H1 (cell line): ENCODE data around the gene UVSSA. TPM values are rescaled to one million over a fixed set of nuclear protein-coding genes. Genes with fewer than 3 reads are reported as not detected.

Experiments used
- CTCF ChIA-PET: fragments of 300-600 bp; sonication (Branson Sonifier 250); formaldehyde crosslinking; loops from one replicate; lab custom pipeline; 2021; ENCODE audit not compliant: partially characterized antibody; lab: Charles Lee
- POLR2A ChIA-PET: fragments of 300-600 bp; sonication (Branson Sonifier 250); formaldehyde crosslinking; loops from one replicate; lab custom pipeline; 2021; ENCODE audit warnings: inconsistent platforms; ENCODE audit not compliant: partially characterized antibody; lab: Charles Lee
- DNase-seq, 2 experiments: peaks; one replicate each; pipeline versions ENCODE4 v3.0.0 to v3.0.0-alpha.2; 2010 to 2022; ENCODE audit warnings: low spot score in 2 of 2, low read depth in 1 of 2, mixed read lengths in 1 of 2
- FAIRE-seq: peaks from 2 replicates; lab custom pipeline; 2011; peaks lifted over from hg19 to GRCh38; lab: Jason Lieb, UNC
- H2AFZ ChIP-seq: 2 replicates; pipeline ENCODE4 v1.8.1; 2012; ENCODE audit warnings: low read length, inconsistent platforms
- H2AK5ac ChIP-seq: 2 replicates; pipeline ENCODE4 v1.6.1; 2013; ENCODE audit warnings: low read depth, low read length
- H2BK120ac ChIP-seq: replicated peaks from 2 replicates; pipeline ENCODE3; 2013; ENCODE audit warnings: low read depth, low read length, inconsistent platforms
- H2BK12ac ChIP-seq: 2 replicates; pipeline ENCODE4 v1.6.1; 2013; ENCODE audit warnings: low read depth, low read length
- H2BK15ac ChIP-seq: 2 replicates; pipeline ENCODE4 v1.6.1; 2013; ENCODE audit warnings: low read length
- H2BK20ac ChIP-seq: 2 replicates; pipeline ENCODE4 v1.6.1; 2013; ENCODE audit warnings: low read length
- H2BK5ac ChIP-seq: 2 replicates; pipeline ENCODE4 v1.6.1; 2013; ENCODE audit warnings: low read depth, low read length
- H3K14ac ChIP-seq: 2 replicates; pipeline ENCODE4 v1.6.1; 2013; ENCODE audit warnings: inconsistent platforms; ENCODE audit not compliant: insufficient read length
- H3K18ac ChIP-seq: 2 replicates; pipeline ENCODE4 v1.6.1; 2013; ENCODE audit warnings: low read length; ENCODE audit errors: extremely low read depth
- H3K23ac ChIP-seq: 2 replicates; pipeline ENCODE4 v1.6.1; 2013; ENCODE audit warnings: inconsistent platforms; ENCODE audit not compliant: insufficient read length
- H3K23me2 ChIP-seq: 2 replicates; pipeline ENCODE4 v1.6.1; 2013; ENCODE audit warnings: low read depth, low read length
- H3K27ac ChIP-seq: 2 replicates; pipeline ENCODE4 v1.6.1; 2011; ENCODE audit warnings: low read depth, low read length, inconsistent platforms
- H3K27me3 ChIP-seq, 4 experiments: replicated peaks in 1 of 4; 1 replicate in 1 of 4; 2 replicates in 3 of 4; pipeline versions ENCODE4 v1.6.1 to v1.8.1; 2011 to 2013; ENCODE audit warnings: low read length in 3 of 4, mild to moderate bottlenecking in 3 of 4, inconsistent platforms in 2 of 4, mixed read lengths in 2 of 4, moderate library complexity in 1 of 4; ENCODE audit not compliant: control insufficient read depth in 3 of 4, insufficient read depth in 3 of 4; ENCODE audit errors: extremely low read depth in 1 of 4
- H3K36me3 ChIP-seq, 4 experiments: 2 replicates each; pipeline versions ENCODE4 v1.6.1 to v1.8.1; 2011 to 2013; ENCODE audit warnings: mild to moderate bottlenecking in 4 of 4, low read length in 3 of 4, moderate library complexity in 2 of 4, control low read depth in 1 of 4, inconsistent platforms in 1 of 4; ENCODE audit not compliant: insufficient read depth in 4 of 4, control insufficient read depth in 2 of 4
- H3K4ac ChIP-seq: replicated peaks from 2 replicates; pipeline ENCODE3; 2013; ENCODE audit warnings: low read length, low read depth, mixed read lengths, inconsistent platforms; ENCODE audit not compliant: insufficient read length
- H3K4me1 ChIP-seq, 4 experiments: replicated peaks in 1 of 4; 1 replicate in 1 of 4; 2 replicates in 3 of 4; pipeline versions ENCODE4 v1.6.1 to v1.8.1; 2011 to 2013; ENCODE audit warnings: low read length in 3 of 4, inconsistent platforms in 2 of 4, mixed read lengths in 1 of 4; ENCODE audit not compliant: insufficient read depth in 4 of 4, control insufficient read depth in 3 of 4
- H3K4me2 ChIP-seq, 2 experiments: 2 replicates each; pipeline versions ENCODE4 v1.6.1 to v1.8.1; 2011 to 2013; ENCODE audit warnings: low read depth in 2 of 2, low read length in 2 of 2, control low read depth in 1 of 2, inconsistent platforms in 1 of 2, mild to moderate bottlenecking in 1 of 2; ENCODE audit not compliant: insufficient read depth in 1 of 2
- H3K4me3 ChIP-seq, 4 experiments: fragments of 200-600, 300-600 bp in 1 of 4; sonication (generic), shearing (Covaris generic), sonication (Bioruptor Twin) in 1 of 4; 2 replicates each; pipeline versions ENCODE4 v1.5.1 to v1.8.1; 2011 to 2016; ENCODE audit warnings: low read length in 4 of 4, low read depth in 3 of 4, control low read depth in 2 of 4, inconsistent platforms in 2 of 4, mild to moderate bottlenecking in 2 of 4, mixed read lengths in 1 of 4, moderate library complexity in 1 of 4; ENCODE audit not compliant: insufficient read depth in 2 of 4; ENCODE audit errors: extremely low read depth in 1 of 4
- H3K56ac ChIP-seq: replicated peaks from 2 replicates; pipeline ENCODE3; 2013; ENCODE audit warnings: low read depth, mild to moderate bottlenecking, mixed read lengths, low read length, inconsistent platforms; ENCODE audit not compliant: insufficient read length
- H3K79me1 ChIP-seq: 2 replicates; pipeline ENCODE4 v1.6.1; 2013; ENCODE audit warnings: low read depth, low read length, control low read depth
- H3K79me2 ChIP-seq, 2 experiments: 2 replicates each; pipeline versions ENCODE4 v1.6.1 to v1.8.1; 2012 to 2013; ENCODE audit warnings: low read length in 2 of 2, mild to moderate bottlenecking in 2 of 2, inconsistent platforms in 1 of 2; ENCODE audit not compliant: insufficient read depth in 2 of 2, control insufficient read depth in 1 of 2
- H3K9ac ChIP-seq, 4 experiments: replicated peaks in 1 of 4; 1 replicate in 1 of 4; 2 replicates in 3 of 4; pipeline versions ENCODE4 v1.6.1 to v1.8.1; 2011 to 2013; ENCODE audit warnings: low read depth in 3 of 4, low read length in 3 of 4, control low read depth in 2 of 4, mild to moderate bottlenecking in 2 of 4, moderate library complexity in 2 of 4, inconsistent platforms in 1 of 4; ENCODE audit errors: extremely low read depth in 1 of 4
- H3K9me3 ChIP-seq, 2 experiments: 2 replicates each; pipeline versions ENCODE4 v1.6.1 to v1.8.1; 2012 to 2013; ENCODE audit warnings: mild to moderate bottlenecking in 2 of 2, moderate library complexity in 2 of 2, control low read depth in 1 of 2, inconsistent platforms in 1 of 2, low read depth in 1 of 2, low read length in 1 of 2, mixed read lengths in 1 of 2; ENCODE audit not compliant: insufficient read depth in 2 of 2
- H4K20me1 ChIP-seq, 2 experiments: replicated peaks in 1 of 2; 2 replicates each; pipeline versions ENCODE3 to v1.8.1; 2011 to 2013; ENCODE audit warnings: inconsistent platforms in 2 of 2, low read length in 2 of 2, mild to moderate bottlenecking in 1 of 2; ENCODE audit not compliant: insufficient read depth in 2 of 2, control insufficient read depth in 1 of 2
- H4K5ac ChIP-seq: 2 replicates; pipeline ENCODE4 v1.6.1; 2013; ENCODE audit warnings: low read length, low read depth, mixed read lengths, inconsistent platforms; ENCODE audit not compliant: insufficient read length
- H4K8ac ChIP-seq: 2 replicates; pipeline ENCODE4 v1.8.0; 2013; ENCODE audit warnings: mild to moderate bottlenecking, moderate library complexity, low read length, inconsistent platforms; ENCODE audit not compliant: insufficient read depth; ENCODE audit errors: extremely low read depth
- H4K91ac ChIP-seq: replicated peaks from 2 replicates; pipeline ENCODE3; 2013; ENCODE audit warnings: low read length, mixed read lengths, inconsistent platforms; ENCODE audit not compliant: insufficient read length
- RAD21 ChIP-seq, 2 experiments: IDR thresholded peaks in 1 of 2; conservative IDR thresholded peaks in 1 of 2; 2 replicates each; pipeline ENCODE4 v1.6.1; 2011; ENCODE audit warnings: low read depth in 2 of 2, low read length in 2 of 2, improper control_type of control experiment in 1 of 2, inconsistent platforms in 1 of 2, mild to moderate bottlenecking in 1 of 2, moderate library complexity in 1 of 2
- RNF2 ChIP-seq: fragments of 200-900, 300-1000 bp; sonication (generic); IDR thresholded peaks from 2 replicates; pipeline ENCODE4 v1.7.1; 2016; ENCODE audit warnings: borderline replicate concordance, low read depth, mild to moderate bottlenecking, antibody characterized with exemption, low read length; ENCODE audit not compliant: poor library complexity, severe bottlenecking; ENCODE audit errors: missing control alignments
- SRF ChIP-seq: IDR thresholded peaks from 2 replicates; pipeline ENCODE4 v1.6.1; 2011; ENCODE audit warnings: mild to moderate bottlenecking, low read depth, low read length, moderate library complexity
- TBP ChIP-seq: IDR thresholded peaks from 2 replicates; pipeline ENCODE4 v1.6.1; 2011; ENCODE audit warnings: low read depth, low read length, improper control_type of control experiment
- whole genome bisulfite sequencing, 2 experiments: shearing (Covaris generic) in 1 of 2; methylation state at CpG; one replicate each; pipeline versions ENCODE4 v1.1.6 to v1.1.7; 2013 to 2015; ENCODE audit warnings: low lambda C conversion rate in 2 of 2, mixed read lengths in 2 of 2, inconsistent platforms in 1 of 2, low coverage in 1 of 2, missing lambda C conversion rate in 1 of 2; ENCODE audit not compliant: insufficient replicate concordance in 2 of 2, insufficient coverage in 1 of 2, insufficient read length in 1 of 2; ENCODE audit errors: extremely low coverage in 1 of 2, missing lambda C conversion rate in 1 of 2; 5-methylcytosine and 5-hydroxymethylcytosine counted together
- polyA plus RNA-seq, 7 experiments: library from polyadenylated mRNA; depleted of rRNA in 3 of 7; stranded (reverse) in 5 of 7; unstranded in 2 of 7; fragments of >200 nt in 5 of 7; fragments of 200-250 nt in 2 of 7; gene quantifications; 1 replicate in 5 of 7; 2 replicates in 1 of 7; 4 replicates in 1 of 7; pipeline versions ENCODE4 v1.2.1 to v1.2.3, GENCODE V29; 2011 to 2013; ENCODE audit warnings: missing spikeins in 2 of 7, mixed read lengths in 2 of 7
- total RNA-seq: library from RNA; stranded (reverse); fragmentation: NEBNext Ultra II Directional; extraction: Animal tissue kit (Norgen Biotek cat#: 25700); gene quantifications from 2 replicates; pipeline ENCODE4 v1.2.1, GENCODE V29; 2021

The UVSSA gene
- total and polyA plus RNA-seq, 2 of the 8 experiments (the other 6 are each of a cell fraction or from before 2014, with no cell fraction given): 14.5 to 19.4 TPM

- Histone ChIP-seq H3K79me1 (no peaks in the 10 kb centered on the region), H2AK5ac (no peak overlapping the region)
- no peak for TF ChIP-seq TBP
- TF ChIP-seq RAD21 (IDR thresholded peaks at IDR 0.05 in 1 of 2, conservative IDR thresholded peaks at IDR 0.05 in 1 of 2; ENCODE audit: low read depth in 2 of 2, low read length in 2 of 2): no peak
- TF ChIP-seq RNF2: no peak
- no peak for TF ChIP-seq SRF
Measured at GRCh38 chr4:1370321-1371124, 23.5 kb downstream of the UVSSA start.

More at GRCh38 chr4:1370321-1371124, 23.5 kb downstream of the UVSSA start:
- Histone ChIP-seq H3K27ac (no peak overlapping the region), H4K5ac (no peak overlapping the region), H3K79me2 (no peaks in the 10 kb centered on the region), H3K4me3 (no peak overlapping the region), H3K9me3 (no peaks in the 10 kb centered on the region), H4K20me1 (peaks cover 0 to 10% of the 10 kb centered on the region in 2 experiments), H3K27me3 (no peaks in the 10 kb centered on the region), H3K23me2 (no peaks in the 10 kb centered on the region), H3K23ac (no peak overlapping the region), H4K91ac (no peak overlapping the region), H3K9ac (no peak overlapping the region), H2BK12ac (no peak overlapping the region), H3K4me2 (no peak overlapping the region), H4K8ac (no peak overlapping the region), H3K14ac (no peak overlapping the region), H2BK120ac (no peak overlapping the region), H3K4me1 (peaks cover 0 to 2% (median 0%) of the 10 kb centered on the region in 4 experiments; a peak in 1 of 7 replicates), H2BK15ac (no peak overlapping the region), H2BK5ac (no peak overlapping the region), H2BK20ac (no peak overlapping the region), H3K18ac (no peak overlapping the region), H2AFZ (no peak overlapping the region), H3K36me3 (peaks cover 0 to 2% (median 0%) of the 10 kb centered on the region in 4 experiments; a peak in 1 of 8 replicates), H3K4ac (no peak overlapping the region), H3K56ac (no peak overlapping the region)
- DNase-seq (no peak), FAIRE-seq (no peak)
- ChIA-PET CTCF (interaction anchor here (0.8 to 2.2 kb wide), 3 partner anchors 10 to 182 kb away, joined by 3 to 10 read pairs (median 5); no protein-coding TSS in a partner anchor), POLR2A (no interaction called here)
- 91% methylated on average over 27 of the region's 29 CpGs; no CpG with 5 or more reads in 1 of the 2 experiments for WGBS, 2 experiments
